Right lobe of liver (tissue), 4 donors: ENCODE measurements around the gene SPIC.

Experiments
- POLR2A ChIP-seq: fragments of 450-650 bp; IDR thresholded peaks from one replicate; pipeline ENCODE4 v1.6.1; 2017; ENCODE audit warnings: antibody characterized with exemption, mild to moderate bottlenecking
- TF ChIP-seq, protein P1 (sequence below), 4 donors: fragments of 200-600 bp in 3 of 4; fragments of 450-650 bp in 1 of 4; IDR thresholded peaks; one replicate each; pipeline versions ENCODE4 v1.5.1 to v1.8.0; 2016 to 2022; ENCODE audit warnings: antibody characterized with exemption in 4 of 4, mild to moderate bottlenecking in 2 of 4
- donor health status: DM: no; HTN: no; CAD: no.
- donor health status: DM: no; HTN: no; CAD: no.
- donor health status: DM: no; HTN: yes; CAD: no.

GRCh38 chr12:101475751-101476305 lies 692 bp downstream of the SPIC start:
- TF ChIP-seq, protein P1, sequence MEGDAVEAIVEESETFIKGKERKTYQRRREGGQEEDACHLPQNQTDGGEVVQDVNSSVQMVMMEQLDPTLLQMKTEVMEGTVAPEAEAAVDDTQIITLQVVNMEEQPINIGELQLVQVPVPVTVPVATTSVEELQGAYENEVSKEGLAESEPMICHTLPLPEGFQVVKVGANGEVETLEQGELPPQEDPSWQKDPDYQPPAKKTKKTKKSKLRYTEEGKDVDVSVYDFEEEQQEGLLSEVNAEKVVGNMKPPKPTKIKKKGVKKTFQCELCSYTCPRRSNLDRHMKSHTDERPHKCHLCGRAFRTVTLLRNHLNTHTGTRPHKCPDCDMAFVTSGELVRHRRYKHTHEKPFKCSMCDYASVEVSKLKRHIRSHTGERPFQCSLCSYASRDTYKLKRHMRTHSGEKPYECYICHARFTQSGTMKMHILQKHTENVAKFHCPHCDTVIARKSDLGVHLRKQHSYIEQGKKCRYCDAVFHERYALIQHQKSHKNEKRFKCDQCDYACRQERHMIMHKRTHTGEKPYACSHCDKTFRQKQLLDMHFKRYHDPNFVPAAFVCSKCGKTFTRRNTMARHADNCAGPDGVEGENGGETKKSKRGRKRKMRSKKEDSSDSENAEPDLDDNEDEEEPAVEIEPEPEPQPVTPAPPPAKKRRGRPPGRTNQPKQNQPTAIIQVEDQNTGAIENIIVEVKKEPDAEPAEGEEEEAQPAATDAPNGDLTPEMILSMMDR (IDR thresholded peaks at IDR 0.05), result no peak
- no peak for TF ChIP-seq POLR2A
